ENCODE results near the gene FICD. TPM values are rescaled to one million over a fixed set of nuclear protein-coding genes. Genes with fewer than 3 reads are reported as not detected.

The FICD gene
- total RNA-seq (1 to 10 TPM; 5.8 to 5.9 TPM), polyA plus RNA-seq (5.2 TPM)

DNA sequence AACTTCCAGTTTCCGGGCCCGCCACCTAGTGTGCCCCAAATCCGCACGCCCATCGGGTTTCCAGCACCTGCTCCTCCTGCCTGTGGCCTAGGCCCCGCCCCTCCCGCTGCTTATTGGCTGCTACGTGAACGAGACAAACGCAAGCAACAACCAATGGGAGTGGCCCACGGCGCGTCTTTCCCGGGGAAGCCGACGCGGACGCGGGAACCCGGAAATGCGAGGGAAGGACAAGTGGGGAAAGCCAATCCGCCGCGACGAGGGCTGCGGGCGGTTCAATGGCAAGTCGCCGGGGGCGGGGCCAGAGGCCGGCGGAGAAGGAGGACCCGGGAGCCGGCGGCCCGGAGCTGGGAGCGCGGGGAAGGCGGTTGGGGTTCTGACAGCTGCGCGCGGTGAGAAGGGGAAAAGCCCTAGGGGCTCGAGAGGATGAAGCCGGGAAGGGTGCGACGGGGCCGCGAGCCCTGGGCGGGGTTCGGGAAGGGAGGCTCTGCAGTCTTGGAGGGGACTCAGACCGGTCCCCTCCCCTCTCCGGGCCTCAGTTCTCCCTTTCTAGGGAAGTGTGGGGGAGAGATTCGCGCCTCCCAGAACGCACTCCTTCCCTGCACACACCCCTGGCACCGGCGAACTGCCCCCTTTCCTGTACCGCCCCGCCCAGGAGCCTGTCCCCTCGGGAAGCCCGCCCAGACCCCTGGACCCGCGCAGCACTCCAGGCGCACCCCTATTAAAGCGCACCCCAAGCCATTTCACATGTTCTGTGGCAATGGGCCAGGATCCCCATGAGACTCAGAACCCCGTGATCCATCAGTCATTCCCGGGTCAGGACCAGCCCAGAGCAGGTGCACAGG lies at the start of gene FICD:
Gene FICD (plus strand): TSS at position 305 of the 842 bp plus-strand sequence. CDS start 1,696 bp downstream, outside the sequence.
- Mint-ChIP-seq H3K9me3 (no peaks in the 10 kb centered on the region), H3K4me3 (peak within 1 kb of the TSS; percentile 92 to 99 (median 95)), H3K27ac (peak within 1 kb of the TSS; percentile 60 to 99 (median 95)), H3K27me3 (peaks cover 0 to 5% of the 10 kb centered on the region in 2 donors), H3K36me3 (peaks cover 0 to 35% (median 3%) of the 10 kb centered on the region in 3 donors), H3K4me1 (peaks cover 32 to 46% (median 41%) of the 10 kb centered on the region in 3 donors)
- H3K27ac ChIP-seq (ENCODE audit: low read depth, low read length): peak within 1 kb of the TSS; percentile 70
- POLR2A ChIA-PET: interaction anchor here (0.6 to 1.0 kb wide), 4 partner anchors 17 to 1624 kb away, joined by 3 to 4 read pairs (median 4); partner anchors contain the start of gene ISCU
- H3K27me3 ChIP-seq (ENCODE audit: insufficient read depth, low read length, poor library complexity, severe bottlenecking): no peaks in the 10 kb centered on the region
- CTCF ChIA-PET: no interaction called here
- peaks cover 8% of the 10 kb centered on the region for H3K4me1 ChIP-seq (ENCODE audit: insufficient read depth, low read length)
- no peaks in the 10 kb centered on the region for H3K9me3 ChIP-seq (ENCODE audit: low read length)
- peak; percentile 98 to 100 (median 99) for DNase-seq
- peak within 1 kb of the TSS; percentile 55 for H3K4me3 ChIP-seq (ENCODE audit: low read length)
- H3K36me3 ChIP-seq (ENCODE audit: insufficient read depth, low read length): peaks cover 12% of the 10 kb centered on the region

DNA sequence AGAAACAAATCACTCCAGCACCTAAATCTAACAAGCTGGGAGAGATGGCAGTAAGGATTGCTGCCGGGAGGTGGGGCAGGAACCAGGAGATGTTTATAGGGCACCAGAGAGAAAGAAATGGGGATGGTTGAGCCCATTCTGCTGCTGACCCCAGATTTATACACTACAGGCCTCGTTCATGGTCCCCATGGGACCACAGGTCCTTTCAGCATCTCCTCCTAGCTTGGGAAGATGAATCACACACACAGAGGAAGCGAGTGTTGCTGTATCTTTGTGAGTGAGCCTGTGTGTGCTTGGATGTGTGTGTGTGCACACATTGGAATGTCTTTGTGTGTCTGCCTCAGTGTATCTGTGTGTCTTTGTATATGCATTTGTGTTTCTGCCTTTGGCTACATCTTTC lies 49.7 kb upstream of the FICD start:
- Mint-ChIP-seq H3K36me3 (peaks cover 0 to 1% (median 0%) of the 10 kb centered on the region in 3 donors), H3K27ac (no peak overlapping the region), H3K27me3 (peaks cover 16 to 74% of the 10 kb centered on the region in 2 donors), H3K4me3 (no peak overlapping the region), H3K9me3 (no peaks in the 10 kb centered on the region), H3K4me1 (no peaks in the 10 kb centered on the region)
- H3K4me3 ChIP-seq (ENCODE audit: low read length): no peak overlapping the region
- CTCF ChIA-PET: no interaction called here
- DNase-seq: no peak
- no peaks in the 10 kb centered on the region for H3K9me3 ChIP-seq (ENCODE audit: low read length)
- POLR2A ChIA-PET: no interaction called here
- H3K36me3 ChIP-seq (ENCODE audit: insufficient read depth, low read length): no peaks in the 10 kb centered on the region
- no peaks in the 10 kb centered on the region for H3K27me3 ChIP-seq (ENCODE audit: insufficient read depth, low read length, poor library complexity, severe bottlenecking)
- H3K27ac ChIP-seq (ENCODE audit: low read depth, low read length): no peak overlapping the region
- no peaks in the 10 kb centered on the region for H3K4me1 ChIP-seq (ENCODE audit: insufficient read depth, low read length)

DNA sequence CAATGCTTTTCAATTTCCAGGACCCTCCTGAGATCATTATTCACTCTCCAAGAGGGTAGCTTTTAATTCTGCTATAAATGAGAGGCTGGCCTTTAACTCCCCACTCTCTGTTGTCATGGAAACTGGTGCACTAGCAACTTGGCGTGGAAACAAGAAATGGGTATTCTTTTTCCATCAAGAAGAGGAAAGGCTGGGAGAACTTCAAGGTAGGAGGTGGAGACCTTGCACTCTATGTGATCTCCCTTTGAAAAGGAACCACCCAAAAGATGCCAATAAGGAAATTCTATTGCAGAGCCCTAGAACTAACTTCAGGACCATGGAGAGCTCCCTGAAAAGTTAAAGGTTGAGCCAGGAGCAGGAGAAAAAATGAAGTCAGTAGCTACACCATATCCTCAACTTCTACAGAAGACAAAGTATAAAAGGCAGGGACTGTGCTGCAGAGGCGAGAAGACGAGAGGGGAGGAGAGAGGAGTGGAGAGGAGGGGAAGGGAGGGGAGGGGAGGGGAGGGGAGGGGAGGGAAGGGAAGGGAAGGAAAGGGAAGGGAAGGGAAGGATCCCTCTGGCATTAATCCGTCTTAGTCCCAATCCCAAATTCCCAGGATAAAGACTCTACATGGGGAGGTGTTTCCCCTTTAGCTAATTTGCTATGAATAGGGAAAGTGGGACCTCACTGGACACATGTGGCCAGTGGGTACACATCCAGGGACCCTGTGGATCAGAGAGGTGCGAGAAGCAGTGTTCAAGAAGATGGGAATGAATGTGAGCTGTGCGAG lies 46.7 kb upstream of the FICD start:
- no peaks in the 10 kb centered on the region for H3K4me1 Mint-ChIP-seq
- CTCF ChIA-PET: no interaction called here
- no peaks in the 10 kb centered on the region for H3K9me3 Mint-ChIP-seq
- H3K27ac ChIP-seq (ENCODE audit: low read depth, low read length): no peak overlapping the region
- H3K36me3 Mint-ChIP-seq: peaks cover 0 to 1% (median 0%) of the 10 kb centered on the region in 3 donors
- H3K36me3 ChIP-seq (ENCODE audit: insufficient read depth, low read length): no peaks in the 10 kb centered on the region
- peak in 2 of 5 donors; percentile 8 to 9 for DNase-seq
- H3K4me1 ChIP-seq (ENCODE audit: insufficient read depth, low read length): no peaks in the 10 kb centered on the region
- H3K27me3 Mint-ChIP-seq: peaks cover 12 to 53% of the 10 kb centered on the region in 2 donors
- H3K4me3 Mint-ChIP-seq: no peak overlapping the region
- H3K4me3 ChIP-seq (ENCODE audit: low read length): no peak overlapping the region
- no peaks in the 10 kb centered on the region for H3K9me3 ChIP-seq (ENCODE audit: low read length)
- POLR2A ChIA-PET: no interaction called here
- no peak overlapping the region for H3K27ac Mint-ChIP-seq
- no peaks in the 10 kb centered on the region for H3K27me3 ChIP-seq (ENCODE audit: insufficient read depth, low read length, poor library complexity, severe bottlenecking)

DNA sequence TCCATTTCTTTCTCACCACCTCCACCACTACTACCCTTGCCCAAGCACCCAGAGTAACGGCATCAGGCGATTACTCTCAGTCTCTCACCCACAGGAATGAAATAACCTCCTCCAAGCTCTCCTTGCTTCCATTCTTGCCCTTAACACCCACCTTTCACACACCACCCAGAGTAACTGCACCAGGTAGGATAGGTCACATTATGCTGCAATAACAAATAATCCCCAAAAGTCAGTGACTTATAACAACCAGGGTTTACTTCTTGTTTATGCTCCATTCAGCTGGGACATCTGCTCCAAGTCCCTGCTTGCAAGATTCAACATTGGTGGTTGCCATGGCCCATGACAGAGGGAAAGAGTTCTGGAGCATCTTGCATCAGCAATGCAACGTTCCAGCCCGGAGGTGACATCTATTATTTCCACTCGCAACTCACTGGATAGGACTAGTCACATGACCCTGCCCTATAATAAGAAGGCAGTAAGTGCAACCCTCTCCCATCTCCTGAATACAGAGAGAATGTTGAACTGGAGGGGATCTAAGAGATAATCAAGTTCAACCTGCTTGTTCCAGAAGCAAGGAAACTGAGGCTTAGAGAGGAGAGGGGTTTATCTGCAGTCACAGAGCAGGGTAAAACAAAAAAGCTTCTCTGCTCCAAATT lies 41.5 kb upstream of the FICD start:
- Mint-ChIP-seq H3K27ac (no peak overlapping the region), H3K27me3 (peaks cover 10 to 27% of the 10 kb centered on the region in 2 donors), H3K36me3 (no peaks in the 10 kb centered on the region), H3K9me3 (peaks cover 0 to 2% (median 0%) of the 10 kb centered on the region in 5 donors), H3K4me3 (no peak overlapping the region), H3K4me1 (no peaks in the 10 kb centered on the region)
- ChIA-PET CTCF (no interaction called here), POLR2A (no interaction called here)
- Histone ChIP-seq H3K36me3 (ENCODE audit: insufficient read depth, low read length) (no peaks in the 10 kb centered on the region), H3K4me1 (ENCODE audit: insufficient read depth, low read length) (no peaks in the 10 kb centered on the region), H3K27ac (ENCODE audit: low read depth, low read length) (no peak overlapping the region), H3K4me3 (ENCODE audit: low read length) (no peak overlapping the region), H3K27me3 (ENCODE audit: insufficient read depth, low read length, poor library complexity, severe bottlenecking) (no peaks in the 10 kb centered on the region), H3K9me3 (ENCODE audit: low read length) (no peaks in the 10 kb centered on the region)
- DNase-seq: no peak

DNA sequence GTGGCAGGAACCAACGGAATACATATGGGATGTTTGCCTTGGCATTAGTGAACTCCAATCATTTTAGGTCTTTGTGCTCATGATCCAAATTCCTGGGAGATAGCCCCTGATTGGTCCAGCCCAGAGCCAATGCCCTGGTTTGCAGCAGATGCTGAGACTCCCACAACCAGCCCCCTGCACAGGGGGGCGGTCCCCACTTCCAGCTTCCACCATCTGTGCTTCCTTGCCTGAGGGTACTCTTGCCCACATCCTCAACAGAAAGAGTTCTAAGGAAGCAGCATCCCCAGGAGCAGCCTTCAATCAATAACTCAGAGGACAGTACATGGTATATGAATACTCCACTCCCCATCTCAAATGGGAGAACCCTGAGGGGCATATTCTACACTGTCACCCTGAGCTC lies 39.7 kb upstream of the FICD start:
- H3K27ac Mint-ChIP-seq: no peak overlapping the region
- no peaks in the 10 kb centered on the region for H3K36me3 Mint-ChIP-seq
- H3K9me3 Mint-ChIP-seq: peaks cover 0 to 2% (median 0%) of the 10 kb centered on the region in 5 donors
- Histone ChIP-seq H3K27me3 (ENCODE audit: insufficient read depth, low read length, poor library complexity, severe bottlenecking) (no peaks in the 10 kb centered on the region), H3K4me3 (ENCODE audit: low read length) (no peak overlapping the region), H3K9me3 (ENCODE audit: low read length) (no peaks in the 10 kb centered on the region), H3K4me1 (ENCODE audit: insufficient read depth, low read length) (no peaks in the 10 kb centered on the region), H3K27ac (ENCODE audit: low read depth, low read length) (no peak overlapping the region), H3K36me3 (ENCODE audit: insufficient read depth, low read length) (no peaks in the 10 kb centered on the region)
- no peak overlapping the region for H3K4me3 Mint-ChIP-seq
- peaks cover 9 to 30% of the 10 kb centered on the region in 2 donors for H3K27me3 Mint-ChIP-seq
- no peak for DNase-seq
- CTCF ChIA-PET: no interaction called here
- H3K4me1 Mint-ChIP-seq: no peaks in the 10 kb centered on the region
- POLR2A ChIA-PET: no interaction called here

DNA sequence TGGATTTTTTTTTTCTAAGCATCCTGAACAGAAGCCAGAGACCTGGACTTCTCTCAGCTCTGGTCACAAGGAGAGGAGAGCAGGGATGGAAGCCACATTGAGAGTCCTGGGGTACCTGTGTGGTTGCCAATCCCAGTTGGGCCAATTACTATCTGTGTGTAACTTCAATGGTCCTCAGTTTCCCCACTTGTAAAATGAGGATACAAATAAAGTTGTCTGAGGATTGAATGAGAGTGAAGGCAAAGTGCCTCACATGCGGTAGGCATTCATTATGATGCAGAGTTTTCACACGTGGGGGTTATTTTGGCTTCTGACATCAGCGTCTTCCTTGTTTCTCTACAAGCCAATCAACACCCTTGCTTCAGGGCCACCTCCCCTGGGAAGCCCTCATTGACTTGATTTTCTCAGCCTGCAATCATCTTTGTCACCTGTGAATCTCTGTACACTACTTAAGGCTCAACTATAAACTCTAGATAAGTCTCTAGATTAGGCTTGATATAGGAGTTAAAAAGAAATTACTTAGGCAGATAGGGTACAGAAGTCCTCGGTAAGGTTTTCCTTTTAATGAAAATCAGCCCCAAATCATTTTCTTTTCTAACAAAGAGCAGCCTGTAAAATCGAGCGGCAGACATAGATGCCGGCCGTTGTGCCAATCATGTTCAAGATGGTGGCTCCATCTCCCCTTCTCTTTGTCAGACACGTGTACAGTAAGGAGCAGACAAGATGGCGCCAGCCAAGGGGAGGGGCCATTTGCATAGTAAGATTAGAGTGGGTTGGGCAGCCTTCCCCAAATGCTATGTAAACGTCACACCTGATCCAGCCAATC lies 37.8 kb upstream of the FICD start:
- H3K36me3 ChIP-seq (ENCODE audit: insufficient read depth, low read length): no peaks in the 10 kb centered on the region
- H3K4me1 ChIP-seq (ENCODE audit: insufficient read depth, low read length): no peaks in the 10 kb centered on the region
- no peaks in the 10 kb centered on the region for H3K36me3 Mint-ChIP-seq
- no peaks in the 10 kb centered on the region for H3K27me3 ChIP-seq (ENCODE audit: insufficient read depth, low read length, poor library complexity, severe bottlenecking)
- ChIA-PET POLR2A (no interaction called here), CTCF (no interaction called here)
- H3K27ac Mint-ChIP-seq: no peak overlapping the region
- DNase-seq: no peak
- H3K4me1 Mint-ChIP-seq: no peaks in the 10 kb centered on the region
- peaks cover 0 to 2% (median 0%) of the 10 kb centered on the region in 5 donors for H3K9me3 Mint-ChIP-seq
- no peak overlapping the region for H3K4me3 Mint-ChIP-seq
- no peak overlapping the region for H3K27ac ChIP-seq (ENCODE audit: low read depth, low read length)
- no peak overlapping the region for H3K4me3 ChIP-seq (ENCODE audit: low read length)
- H3K27me3 Mint-ChIP-seq: peaks cover 15 to 43% of the 10 kb centered on the region in 2 donors
- no peaks in the 10 kb centered on the region for H3K9me3 ChIP-seq (ENCODE audit: low read length)

DNA sequence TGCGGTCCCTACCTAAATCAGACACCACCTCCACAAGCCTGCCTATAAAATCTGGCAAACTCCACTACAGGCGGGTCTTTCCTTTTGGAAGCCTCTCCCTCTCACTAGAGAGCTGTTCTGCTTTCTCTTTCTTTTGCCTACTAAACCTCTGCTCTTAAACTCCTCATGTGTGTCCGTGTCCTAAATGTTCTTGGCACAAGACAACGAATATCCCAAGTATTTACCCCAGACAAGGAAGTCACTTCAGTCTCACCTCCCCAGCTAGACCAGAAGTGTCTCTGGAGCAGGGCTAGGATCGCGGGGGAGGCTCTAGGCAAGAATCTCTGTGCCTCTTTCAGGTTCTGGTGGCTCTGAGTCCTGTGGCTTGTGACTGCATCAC lies 37.2 kb upstream of the FICD start:
- Histone ChIP-seq H3K4me1 (ENCODE audit: insufficient read depth, low read length) (no peaks in the 10 kb centered on the region), H3K27me3 (ENCODE audit: insufficient read depth, low read length, poor library complexity, severe bottlenecking) (no peaks in the 10 kb centered on the region), H3K4me3 (ENCODE audit: low read length) (no peak overlapping the region), H3K27ac (ENCODE audit: low read depth, low read length) (no peak overlapping the region), H3K36me3 (ENCODE audit: insufficient read depth, low read length) (no peaks in the 10 kb centered on the region), H3K9me3 (ENCODE audit: low read length) (no peaks in the 10 kb centered on the region)
- no peak overlapping the region for H3K4me3 Mint-ChIP-seq
- POLR2A ChIA-PET: no interaction called here
- DNase-seq: no peak
- no peaks in the 10 kb centered on the region for H3K36me3 Mint-ChIP-seq
- peaks cover 0 to 2% (median 0%) of the 10 kb centered on the region in 5 donors for H3K9me3 Mint-ChIP-seq
- no peaks in the 10 kb centered on the region for H3K4me1 Mint-ChIP-seq
- CTCF ChIA-PET: no interaction called here
- no peak overlapping the region for H3K27ac Mint-ChIP-seq
- peaks cover 18 to 49% of the 10 kb centered on the region in 2 donors for H3K27me3 Mint-ChIP-seq
